Measurements from ENCODE around the gene DOHH.

DNA sequence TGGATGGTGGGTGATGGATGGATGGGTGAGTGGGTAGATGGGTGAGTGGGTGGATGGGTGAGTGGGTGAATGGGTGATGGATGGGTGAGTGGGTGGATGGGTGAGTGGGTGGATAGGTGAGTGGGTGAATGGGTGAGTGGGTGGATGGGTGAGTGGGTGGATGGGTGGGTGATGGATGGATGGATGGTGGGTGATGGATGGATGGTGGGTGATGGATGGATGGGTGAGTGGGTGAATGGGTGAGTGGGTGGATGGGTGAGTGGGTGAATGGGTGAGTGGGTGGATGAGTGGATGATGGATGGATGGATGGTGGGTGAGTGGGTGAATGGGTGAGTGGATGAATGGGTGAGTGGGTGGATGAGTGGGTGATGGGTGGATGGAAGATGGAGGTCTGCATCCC lies 23.0 kb downstream of the DOHH start:
- TF ChIP-seq POLR2A (IDR thresholded peaks at IDR 0.05; ENCODE audit: low read depth, low read length) (no peak), SPI1 (IDR thresholded peaks at IDR 0.05; ENCODE audit: low read depth, low read length) (no peak)
